HEK293 (cell line): ENCODE results near the gene CCDC88C.

ENCODE experiments used
- ATF2 ChIP-seq: fragments of 450-650 bp; formaldehyde crosslinking; IDR thresholded peaks from 2 replicates; pipeline ENCODE4 v1.5.1; 2016; ENCODE audit warnings: missing biosample characterization, missing genetic modification characterization, low read depth
- BCL6B ChIP-seq: fragments of 450-650 bp; formaldehyde crosslinking; IDR thresholded peaks from 2 replicates; pipeline ENCODE4 v1.5.1; 2017; ENCODE audit warnings: missing biosample characterization, missing genetic modification characterization
- CTCF ChIP-seq: fragments of 450-650 bp; formaldehyde crosslinking; IDR thresholded peaks from 2 replicates; pipeline ENCODE4 v1.5.1; 2016; ENCODE audit warnings: missing biosample characterization, missing genetic modification characterization
- MYNN ChIP-seq: fragments of 450-650 bp; formaldehyde crosslinking; IDR thresholded peaks from 2 replicates; pipeline ENCODE4 v1.5.1; 2016; ENCODE audit warnings: missing biosample characterization, missing genetic modification characterization, borderline replicate concordance
- TCF7L2 ChIP-seq: IDR thresholded peaks from 2 replicates; pipeline ENCODE4 v1.6.1; 2011; ENCODE audit warnings: low read depth, mild to moderate bottlenecking, inconsistent platforms, low read length, moderate library complexity, borderline replicate concordance
- ZBTB49 ChIP-seq: fragments of 450-650 bp; formaldehyde crosslinking; IDR thresholded peaks from 2 replicates; pipeline ENCODE4 v1.5.1; 2016; ENCODE audit warnings: missing biosample characterization, missing genetic modification characterization, low read depth
- ZNF16 ChIP-seq: fragments of 450-650 bp; formaldehyde crosslinking; IDR thresholded peaks from 2 replicates; pipeline ENCODE4 v1.5.1; 2016; ENCODE audit warnings: low read depth, missing biosample characterization, missing genetic modification characterization
- ZNF311 ChIP-seq: fragments of 450-650 bp; formaldehyde crosslinking; IDR thresholded peaks from 2 replicates; pipeline ENCODE4 v1.5.1; 2017; ENCODE audit warnings: missing biosample characterization, missing genetic modification characterization, borderline replicate concordance
- ZNF837 ChIP-seq: fragments of 450-650 bp; formaldehyde crosslinking; IDR thresholded peaks from 2 replicates; pipeline ENCODE4 v1.5.1; 2016; ENCODE audit warnings: missing biosample characterization, missing genetic modification characterization

- TF ChIP-seq ZNF311 (tag by site-specific recombination), result no peak
- no peak for TF ChIP-seq TCF7L2
- TF ChIP-seq ATF2 (tag by site-specific recombination), result no peak
- no peak for TF ChIP-seq BCL6B (tag by site-specific recombination)
- no peak for TF ChIP-seq ZNF16
- TF ChIP-seq CTCF (tag by site-specific recombination), result no peak
- no peak for TF ChIP-seq MYNN (tag by site-specific recombination)
- TF ChIP-seq ZBTB49 (tag by site-specific recombination), result no peak
- TF ChIP-seq ZNF837 (tag by site-specific recombination), result no peak
These were observed 90.4 kb downstream of the CCDC88C start for GRCh38 chr14:91327250-91327595.
